ENCODE results near the gene ERMN. TPM values are rescaled to one million over a fixed set of nuclear protein-coding genes. Genes with fewer than 3 reads are reported as not detected.

Gene ERMN
- total RNA-seq, 1 donor from 2014 or later = not detected

DNA sequence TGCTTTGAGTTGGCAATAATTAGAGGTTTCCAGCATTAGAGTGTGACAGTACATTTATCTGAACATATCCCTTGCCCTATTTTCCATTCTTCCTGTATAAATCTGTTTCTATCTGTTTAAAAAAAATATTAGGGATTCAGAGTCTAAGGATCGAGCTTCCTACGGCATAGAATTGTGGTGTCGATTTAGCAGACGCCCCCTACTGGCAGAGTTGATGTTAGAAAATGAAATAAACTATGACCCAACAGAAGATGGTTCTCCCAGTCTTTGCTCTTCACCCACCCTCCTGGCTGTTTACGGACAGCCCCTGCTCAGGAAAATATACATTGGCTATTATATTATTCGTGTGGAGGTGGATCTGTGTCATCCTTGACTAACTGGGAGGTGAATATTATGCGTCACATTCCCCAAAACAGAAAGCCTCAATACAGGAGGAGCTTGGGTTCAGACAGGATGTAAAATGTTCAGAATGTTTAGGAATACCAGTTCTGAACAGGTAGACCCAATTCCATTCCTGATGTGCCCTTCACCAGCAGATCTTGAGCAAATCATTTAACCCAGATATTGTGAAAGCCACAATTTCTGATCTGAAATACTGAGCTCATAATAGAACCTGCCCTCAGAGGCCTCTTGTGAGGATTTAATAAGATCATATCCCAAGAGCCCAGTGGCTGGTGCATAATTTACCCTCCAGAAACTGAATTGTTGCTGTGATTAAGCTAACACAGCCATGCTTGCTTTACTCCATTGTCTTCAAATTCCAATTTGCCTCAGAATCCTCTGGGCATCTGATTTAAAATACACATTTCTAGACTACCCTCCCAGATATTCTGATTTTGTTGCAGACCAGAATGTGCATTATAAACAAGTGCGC is 10.8 kb upstream of the ERMN start:
- H3K9me3 Mint-ChIP-seq (ENCODE audit: low read depth) = no peaks in the 10 kb centered on the region
- DNase-seq (ENCODE audit: low spot score, unreplicated experiment) = no peak
- no peak overlapping the region for H3K4me3 Mint-ChIP-seq (ENCODE audit: low read depth)
- no peaks in the 10 kb centered on the region for H3K4me1 Mint-ChIP-seq (ENCODE audit: low read depth)
- TF ChIP-seq, protein P1, sequence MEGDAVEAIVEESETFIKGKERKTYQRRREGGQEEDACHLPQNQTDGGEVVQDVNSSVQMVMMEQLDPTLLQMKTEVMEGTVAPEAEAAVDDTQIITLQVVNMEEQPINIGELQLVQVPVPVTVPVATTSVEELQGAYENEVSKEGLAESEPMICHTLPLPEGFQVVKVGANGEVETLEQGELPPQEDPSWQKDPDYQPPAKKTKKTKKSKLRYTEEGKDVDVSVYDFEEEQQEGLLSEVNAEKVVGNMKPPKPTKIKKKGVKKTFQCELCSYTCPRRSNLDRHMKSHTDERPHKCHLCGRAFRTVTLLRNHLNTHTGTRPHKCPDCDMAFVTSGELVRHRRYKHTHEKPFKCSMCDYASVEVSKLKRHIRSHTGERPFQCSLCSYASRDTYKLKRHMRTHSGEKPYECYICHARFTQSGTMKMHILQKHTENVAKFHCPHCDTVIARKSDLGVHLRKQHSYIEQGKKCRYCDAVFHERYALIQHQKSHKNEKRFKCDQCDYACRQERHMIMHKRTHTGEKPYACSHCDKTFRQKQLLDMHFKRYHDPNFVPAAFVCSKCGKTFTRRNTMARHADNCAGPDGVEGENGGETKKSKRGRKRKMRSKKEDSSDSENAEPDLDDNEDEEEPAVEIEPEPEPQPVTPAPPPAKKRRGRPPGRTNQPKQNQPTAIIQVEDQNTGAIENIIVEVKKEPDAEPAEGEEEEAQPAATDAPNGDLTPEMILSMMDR (IDR thresholded peaks at IDR 0.05; ENCODE audit: unreplicated experiment) = peak; percentile 78
- H3K27ac Mint-ChIP-seq = no peak overlapping the region
- H3K36me3 Mint-ChIP-seq (ENCODE audit: insufficient read depth) = no peaks in the 10 kb centered on the region
- H3K27me3 Mint-ChIP-seq = peaks cover 3% of the 10 kb centered on the region

DNA sequence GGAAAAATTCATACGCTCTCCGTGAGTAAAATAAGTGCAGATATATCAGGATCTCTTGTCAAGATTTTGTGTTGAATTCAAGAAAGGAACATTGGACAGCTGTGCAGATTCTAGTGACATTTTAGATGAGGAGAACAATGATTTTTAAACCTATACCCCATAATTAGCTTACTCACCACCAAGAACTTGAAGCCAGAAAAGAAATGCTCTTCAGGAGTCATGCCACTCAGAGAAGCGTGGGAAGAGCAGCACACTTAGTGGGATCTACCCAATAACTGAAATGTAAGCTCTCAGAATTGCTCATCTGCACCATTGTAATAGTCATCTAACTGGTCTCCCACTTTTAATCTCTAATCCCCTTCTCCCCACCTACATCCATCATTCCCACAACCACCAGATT is 9.2 kb upstream of the ERMN start:
- DNase-seq (ENCODE audit: low spot score, unreplicated experiment) = no peak
- H3K27ac Mint-ChIP-seq = no peak overlapping the region
- H3K4me1 Mint-ChIP-seq (ENCODE audit: low read depth) = no peaks in the 10 kb centered on the region
- H3K36me3 Mint-ChIP-seq (ENCODE audit: insufficient read depth) = no peaks in the 10 kb centered on the region
- TF ChIP-seq, protein P1 (IDR thresholded peaks at IDR 0.05; ENCODE audit: unreplicated experiment) = no peak
- no peaks in the 10 kb centered on the region for H3K9me3 Mint-ChIP-seq (ENCODE audit: low read depth)
- no peak overlapping the region for H3K4me3 Mint-ChIP-seq (ENCODE audit: low read depth)
- H3K27me3 Mint-ChIP-seq = peaks cover 3% of the 10 kb centered on the region

DNA sequence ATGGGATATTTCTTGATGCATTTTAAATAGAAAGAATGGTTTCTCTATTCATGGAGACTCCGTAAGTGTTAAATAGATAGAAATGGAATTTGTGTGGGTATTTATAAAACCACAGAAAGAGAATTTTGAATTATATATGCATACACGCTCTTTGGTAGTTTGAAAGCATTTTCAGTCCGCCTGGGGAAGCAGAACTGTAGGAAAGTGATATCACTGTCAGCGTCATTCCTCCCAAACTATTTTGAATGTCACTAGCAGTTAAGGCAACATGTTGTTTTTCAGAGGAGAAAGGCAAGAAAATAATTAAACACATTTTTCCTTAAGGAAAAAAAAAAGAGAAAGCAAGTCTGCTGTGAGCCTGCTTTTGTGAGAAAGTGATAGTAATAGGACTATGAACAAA is 8.7 kb upstream of the ERMN start:
- H3K36me3 Mint-ChIP-seq (ENCODE audit: insufficient read depth) = no peaks in the 10 kb centered on the region

DNA sequence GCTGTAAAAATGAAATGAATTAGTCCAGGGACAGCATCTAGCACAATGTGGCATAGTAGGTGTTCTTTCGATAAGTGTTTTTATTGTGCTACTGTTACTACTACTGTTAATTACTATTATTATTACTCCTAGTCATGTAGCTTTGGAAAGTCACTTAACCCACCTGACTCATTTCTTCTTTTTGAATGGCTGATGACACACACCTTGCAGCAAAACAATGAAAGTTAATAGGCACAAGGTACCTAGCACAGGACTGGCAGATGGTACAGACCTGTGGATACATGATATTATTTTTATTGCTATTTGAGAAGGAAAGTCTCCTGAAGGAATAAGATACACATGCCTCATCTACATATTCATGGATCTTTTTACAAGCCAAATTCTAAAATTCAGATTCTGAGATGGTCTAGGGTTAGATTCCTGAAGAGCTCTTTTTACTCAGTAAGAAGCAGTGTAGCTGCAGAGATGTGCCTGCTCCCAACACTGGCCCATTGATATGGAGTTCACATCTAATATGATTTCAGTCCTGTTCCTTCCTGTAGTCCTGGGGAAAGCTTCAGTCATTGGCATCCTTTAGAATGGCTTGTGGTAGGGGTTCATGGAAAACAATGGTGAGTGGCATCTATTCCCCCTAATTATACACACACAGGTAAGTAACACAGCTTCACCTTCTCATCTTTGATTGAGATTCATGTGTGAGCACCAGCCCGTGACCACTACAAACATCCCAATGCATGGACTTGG is 7.9 kb upstream of the ERMN start:
- peaks cover 3% of the 10 kb centered on the region for H3K27me3 Mint-ChIP-seq
- peaks cover 3% of the 10 kb centered on the region for H3K4me1 Mint-ChIP-seq (ENCODE audit: low read depth)
- TF ChIP-seq, protein P1 (IDR thresholded peaks at IDR 0.05; ENCODE audit: unreplicated experiment) = no peak
- no peak for DNase-seq (ENCODE audit: low spot score, unreplicated experiment)
- H3K9me3 Mint-ChIP-seq (ENCODE audit: low read depth) = no peaks in the 10 kb centered on the region
- H3K27ac Mint-ChIP-seq = no peak overlapping the region
- H3K36me3 Mint-ChIP-seq (ENCODE audit: insufficient read depth) = no peaks in the 10 kb centered on the region
- no peak overlapping the region for H3K4me3 Mint-ChIP-seq (ENCODE audit: low read depth)

More for the DNA sequence above, 8.7 kb upstream of the ERMN start:
- Mint-ChIP-seq H3K4me1 (ENCODE audit: low read depth) (no peaks in the 10 kb centered on the region), H3K27me3 (peaks cover 3% of the 10 kb centered on the region), H3K9me3 (ENCODE audit: low read depth) (no peaks in the 10 kb centered on the region), H3K4me3 (ENCODE audit: low read depth) (no peak overlapping the region), H3K27ac (no peak overlapping the region)
- TF ChIP-seq, protein P1 (IDR thresholded peaks at IDR 0.05; ENCODE audit: unreplicated experiment) = no peak
- DNase-seq (ENCODE audit: low spot score, unreplicated experiment) = no peak

DNA sequence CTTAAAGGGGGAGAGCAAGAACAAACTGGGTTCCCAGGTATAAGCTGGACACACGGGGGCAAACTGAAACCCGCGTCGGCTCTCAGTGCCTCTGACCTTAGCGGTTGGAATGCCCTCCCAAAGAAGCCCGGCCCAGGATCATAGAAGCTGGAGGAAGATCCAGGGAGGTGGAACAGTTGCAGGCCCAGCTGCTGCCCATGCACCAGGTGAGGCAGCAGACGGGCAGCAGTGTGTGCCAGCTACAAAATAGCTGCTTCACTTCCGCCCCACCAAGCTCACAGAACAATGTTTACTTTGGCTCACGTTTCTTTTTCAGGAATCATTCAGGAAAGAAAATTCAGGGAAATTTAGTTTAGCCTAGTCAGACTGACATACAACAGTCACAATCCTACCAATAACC is 3.9 kb upstream of the ERMN start:
- DNase-seq (ENCODE audit: low spot score, unreplicated experiment) = no peak
- TF ChIP-seq, protein P1 (IDR thresholded peaks at IDR 0.05; ENCODE audit: unreplicated experiment) = no peak
- H3K27me3 Mint-ChIP-seq = no peaks in the 10 kb centered on the region
- no peaks in the 10 kb centered on the region for H3K36me3 Mint-ChIP-seq (ENCODE audit: insufficient read depth)
- no peak overlapping the region for H3K27ac Mint-ChIP-seq
- H3K9me3 Mint-ChIP-seq (ENCODE audit: low read depth) = no peaks in the 10 kb centered on the region
- peaks cover 3% of the 10 kb centered on the region for H3K4me1 Mint-ChIP-seq (ENCODE audit: low read depth)
- H3K4me3 Mint-ChIP-seq (ENCODE audit: low read depth) = no peak overlapping the region

Measured in progenitor cell of endocrine pancreas (in vitro differentiated cells).